ENCODE results near the gene MYO1B. TPM values are rescaled to one million over a fixed set of nuclear protein-coding genes. Genes with fewer than 3 reads are reported as not detected.

The MYO1B gene
- total RNA-seq, 1 experiment from 2014 or later, result 43.2 TPM

GRCh38 chr2:191287820-191288219 is 42.6 kb downstream of the MYO1B start:
- H3K23ac ChIP-seq (ENCODE audit: insufficient read length, low read depth, low read length), result no peak overlapping the region
- H2BK12ac ChIP-seq (ENCODE audit: insufficient read length, low read depth, low read length), result no peak overlapping the region
- H3K27ac ChIP-seq (ENCODE audit: insufficient read length, low read depth, low read length), result no peak overlapping the region
- no peak overlapping the region for H2BK20ac ChIP-seq (ENCODE audit: low read depth, low read length, poor library complexity, severe bottlenecking)
- H3T11ph ChIP-seq (ENCODE audit: low read length), result no peak overlapping the region
- no peaks in the 10 kb centered on the region for H3K27me3 ChIP-seq (ENCODE audit: insufficient read depth, low read length)
- H3K18ac ChIP-seq (ENCODE audit: insufficient read length, low read depth, low read length), result no peak overlapping the region
- H3K79me1 ChIP-seq (ENCODE audit: insufficient read depth, low read depth, low read length, poor library complexity, severe bottlenecking), result peaks cover 5% of the 10 kb centered on the region
- no peak overlapping the region for H4K5ac ChIP-seq (ENCODE audit: insufficient read length, low read depth, low read length)
- no peaks in the 10 kb centered on the region; the same call in 1 of the 2 replicates for H3K4me1 ChIP-seq (ENCODE audit: insufficient read depth, low read length)
- H3K27ac Mint-ChIP-seq, result peak overlapping the region in 2 of 3 experiments; percentile 8 to 16; a peak in 2 of 7 replicates
- no peak overlapping the region for H3K14ac ChIP-seq (ENCODE audit: insufficient read depth, low read length)
- H2BK5ac ChIP-seq (ENCODE audit: insufficient read length, low read length), result no peak overlapping the region
- H2AFZ ChIP-seq (ENCODE audit: low read length), result no peak overlapping the region
- no peak overlapping the region for H3K4ac ChIP-seq (ENCODE audit: low read depth, low read length)
- no peak overlapping the region for H2BK120ac ChIP-seq (ENCODE audit: low read depth, low read length, poor library complexity, severe bottlenecking)
- H3K36me3 Mint-ChIP-seq (ENCODE audit: insufficient read depth in 1 of 3, low read depth in 3 of 3), result peaks cover 4 to 9% (median 8%) of the 10 kb centered on the region in 3 experiments; a peak in 5 of 7 replicates
- H3K4me2 ChIP-seq (ENCODE audit: insufficient read depth, insufficient read length, low read length), result no peak overlapping the region
- no peaks in the 10 kb centered on the region for H3K9me3 ChIP-seq (ENCODE audit: control insufficient read depth, low read depth, low read length)
- peaks cover 23 to 32% of the 10 kb centered on the region in 2 experiments for H3K4me1 Mint-ChIP-seq
- DNase-seq, result no peak
- H4K8ac ChIP-seq (replicated peaks; ENCODE audit: insufficient read length, low read depth, low read length), result no peak overlapping the region
- no peaks in the 10 kb centered on the region for H3K9me3 Mint-ChIP-seq
- no peaks in the 10 kb centered on the region for H4K20me1 ChIP-seq (ENCODE audit: control insufficient read depth, insufficient read depth, insufficient read length)
- H4K91ac ChIP-seq (ENCODE audit: insufficient read length, low read depth, low read length), result no peak overlapping the region
- H3K79me2 ChIP-seq (ENCODE audit: insufficient read depth, low read length), result peaks cover 2% of the 10 kb centered on the region; the same call in 1 of the 2 replicates
- no peak overlapping the region for H3K4me3 Mint-ChIP-seq
- H3K27me3 Mint-ChIP-seq (ENCODE audit: low read depth), result no peaks in the 10 kb centered on the region
- WGBS (ENCODE audit: extremely low coverage, insufficient read length, low lambda C conversion rate), result no CpG with 5 or more reads among the region's 4 CpGs
- H3K56ac ChIP-seq (ENCODE audit: insufficient read length, low read depth, low read length), result no peak overlapping the region
- TF ChIP-seq CTCF (conservative IDR thresholded peaks at IDR 0.05), result no peak
- H3K9ac ChIP-seq (ENCODE audit: extremely low read depth, insufficient read length, low read length), result no peak overlapping the region
- H2AK5ac ChIP-seq (ENCODE audit: insufficient read length, low read length), result no peak overlapping the region
- no peak overlapping the region for H2BK15ac ChIP-seq (ENCODE audit: low read depth, low read length)
- H3K23me2 ChIP-seq (ENCODE audit: insufficient read length, low read depth, low read length, poor library complexity, severe bottlenecking), result no peaks in the 10 kb centered on the region

Measured in H9 (cell line).